H9 (cell line): ENCODE results near the gene TAS2R46. TPM values are rescaled to one million over a fixed set of nuclear protein-coding genes. Genes with fewer than 3 reads are reported as not detected.

Source experiments
- DNase-seq: peaks from one replicate; pipeline ENCODE4 v3.0.0-alpha.2; 2017
- H2AFZ ChIP-seq: one replicate; pipeline ENCODE4 v1.6.1; 2013; ENCODE audit warnings: mild to moderate bottlenecking, low read length, control low read depth, moderate library complexity
- H2AK5ac ChIP-seq: 2 replicates; pipeline ENCODE4 v1.6.1; 2013; ENCODE audit warnings: low read length, control low read depth, mixed read lengths; ENCODE audit not compliant: insufficient read length
- H2BK120ac ChIP-seq: one replicate; pipeline ENCODE4 v1.6.1; 2013; ENCODE audit warnings: low read depth, mild to moderate bottlenecking, low read length, control low read depth, inconsistent platforms; ENCODE audit not compliant: poor library complexity, severe bottlenecking
- H2BK12ac ChIP-seq: 2 replicates; pipeline ENCODE4 v1.6.1; 2013; ENCODE audit warnings: low read length, control low read depth, mixed read lengths, low read depth; ENCODE audit not compliant: insufficient read length
- H2BK15ac ChIP-seq: 2 replicates; pipeline ENCODE4 v1.6.1; 2013; ENCODE audit warnings: low read depth, low read length, control low read depth
- H2BK20ac ChIP-seq: one replicate; pipeline ENCODE4 v1.6.1; 2013; ENCODE audit warnings: low read depth, mild to moderate bottlenecking, low read length, control low read depth, inconsistent platforms; ENCODE audit not compliant: poor library complexity, severe bottlenecking
- H2BK5ac ChIP-seq: 2 replicates; pipeline ENCODE4 v1.6.1; 2013; ENCODE audit warnings: low read length, control low read depth, mixed read lengths; ENCODE audit not compliant: insufficient read length
- H3K14ac ChIP-seq: 2 replicates; pipeline ENCODE4 v1.6.1; 2013; ENCODE audit warnings: low read length, control low read depth; ENCODE audit not compliant: insufficient read depth
- H3K18ac ChIP-seq: 2 replicates; pipeline ENCODE4 v1.6.1; 2013; ENCODE audit warnings: low read depth, mild to moderate bottlenecking, mixed read lengths, low read length, control low read depth; ENCODE audit not compliant: insufficient read length
- H3K23ac ChIP-seq: 2 replicates; pipeline ENCODE4 v1.6.1; 2013; ENCODE audit warnings: low read length, control low read depth, mixed read lengths, low read depth; ENCODE audit not compliant: insufficient read length
- H3K23me2 ChIP-seq: 2 replicates; pipeline ENCODE4 v1.6.1; 2013; ENCODE audit warnings: low read depth, mild to moderate bottlenecking, mixed read lengths, low read length, control low read depth; ENCODE audit not compliant: insufficient read length, poor library complexity, severe bottlenecking
- H3K27ac ChIP-seq: 2 replicates; pipeline ENCODE4 v1.5.1; 2013; ENCODE audit warnings: low read length, control low read depth, mixed read lengths, low read depth; ENCODE audit not compliant: insufficient read length
- H3K27me3 ChIP-seq: 2 replicates; pipeline ENCODE4 v1.6.1; 2013; ENCODE audit warnings: low read length, control low read depth, inconsistent platforms; ENCODE audit not compliant: insufficient read depth
- H3K4ac ChIP-seq: 2 replicates; pipeline ENCODE4 v1.6.1; 2013; ENCODE audit warnings: low read depth, mild to moderate bottlenecking, control low read depth, inconsistent platforms, low read length, moderate library complexity
- H3K4me1 ChIP-seq: 2 replicates; pipeline ENCODE4 v1.6.1; 2013; ENCODE audit warnings: low read length, control low read depth, inconsistent platforms; ENCODE audit not compliant: insufficient read depth
- H3K4me2 ChIP-seq: 2 replicates; pipeline ENCODE4 v1.6.1; 2013; ENCODE audit warnings: low read length, control low read depth, mixed read lengths; ENCODE audit not compliant: insufficient read length, insufficient read depth
- H3K56ac ChIP-seq: 2 replicates; pipeline ENCODE4 v1.6.1; 2013; ENCODE audit warnings: low read depth, mild to moderate bottlenecking, mixed read lengths, low read length, control low read depth; ENCODE audit not compliant: insufficient read length
- H3K79me1 ChIP-seq: 2 replicates; pipeline ENCODE4 v1.6.1; 2013; ENCODE audit warnings: low read depth, mild to moderate bottlenecking, moderate library complexity, low read length, control low read depth, inconsistent platforms; ENCODE audit not compliant: insufficient read depth, poor library complexity, severe bottlenecking
- H3K79me2 ChIP-seq: 2 replicates; pipeline ENCODE4 v1.6.1; 2013; ENCODE audit warnings: low read length, control low read depth, inconsistent platforms; ENCODE audit not compliant: insufficient read depth
- H3K9ac ChIP-seq: 2 replicates; pipeline ENCODE4 v1.6.1; 2013; ENCODE audit warnings: low read length, control low read depth, mixed read lengths; ENCODE audit not compliant: insufficient read length; ENCODE audit errors: extremely low read depth
- H3K9me3 ChIP-seq: one replicate; pipeline ENCODE4 v1.6.1; 2013; ENCODE audit warnings: low read depth, low read length, inconsistent platforms; ENCODE audit not compliant: control insufficient read depth
- H3T11ph ChIP-seq: one replicate; pipeline ENCODE4 v1.6.1; 2013; ENCODE audit warnings: mild to moderate bottlenecking, low read length, control low read depth, inconsistent platforms
- H4K20me1 ChIP-seq: one replicate; pipeline ENCODE4 v1.6.1; 2013; ENCODE audit not compliant: control insufficient read depth, insufficient read length, insufficient read depth
- H4K5ac ChIP-seq: 2 replicates; pipeline ENCODE4 v1.6.1; 2013; ENCODE audit warnings: low read depth, mild to moderate bottlenecking, mixed read lengths, low read length, control low read depth; ENCODE audit not compliant: insufficient read length
- H4K8ac ChIP-seq: replicated peaks from 2 replicates; pipeline ENCODE4 v1.6.1; 2013; ENCODE audit warnings: low read length, control low read depth, mixed read lengths, low read depth; ENCODE audit not compliant: insufficient read length
- H4K91ac ChIP-seq: 2 replicates; pipeline ENCODE4 v1.6.1; 2013; ENCODE audit warnings: low read depth, mild to moderate bottlenecking, moderate library complexity, mixed read lengths, low read length, control low read depth; ENCODE audit not compliant: insufficient read length
- H3K27ac Mint-ChIP-seq, 3 experiments: 2 replicates in 2 of 3; 3 replicates in 1 of 3; pipeline ENCODE4 v1.8.0; 2020 to 2021; ENCODE audit warnings: mixed read lengths in 3 of 3, mild to moderate bottlenecking in 1 of 3, moderate library complexity in 1 of 3
- H3K27me3 Mint-ChIP-seq: 2 replicates; pipeline ENCODE4 v1.8.0; 2021; ENCODE audit warnings: low read depth, mild to moderate bottlenecking, moderate library complexity, mixed read lengths
- H3K36me3 Mint-ChIP-seq, 3 experiments: 2 replicates in 2 of 3; 3 replicates in 1 of 3; pipeline ENCODE4 v1.8.0; 2020 to 2021; ENCODE audit warnings: low read depth in 3 of 3, mixed read lengths in 3 of 3; ENCODE audit not compliant: insufficient read depth in 1 of 3
- H3K4me1 Mint-ChIP-seq, 2 experiments: 2 replicates each; pipeline ENCODE4 v1.8.0; 2020; ENCODE audit warnings: mixed read lengths in 2 of 2
- H3K4me3 Mint-ChIP-seq, 2 experiments: 2 replicates in 1 of 2; 3 replicates in 1 of 2; pipeline ENCODE4 v1.8.0; 2020 to 2021; ENCODE audit warnings: mild to moderate bottlenecking in 2 of 2, mixed read lengths in 2 of 2, moderate library complexity in 1 of 2
- H3K9me3 Mint-ChIP-seq, 2 experiments: 2 replicates in 1 of 2; 3 replicates in 1 of 2; pipeline ENCODE4 v1.8.0; 2020; ENCODE audit warnings: mild to moderate bottlenecking in 2 of 2, mixed read lengths in 2 of 2, moderate library complexity in 1 of 2
- CTCF ChIP-seq: fragments of 200-600 bp; sonication (generic); conservative IDR thresholded peaks from 3 replicates; pipeline ENCODE4 v1.8.0; 2021; ENCODE audit warnings: antibody characterized with exemption, mild to moderate bottlenecking
- WGBS: extraction: QIAGEN DNeasy Blood & Tissue Kit; methylation state at CpG from one replicate; pipeline ENCODE4 v1.1.7; 2013; ENCODE audit warnings: missing lambda C conversion rate, low lambda C conversion rate, mixed read lengths; ENCODE audit not compliant: insufficient read length; ENCODE audit errors: extremely low coverage; 5-methylcytosine and 5-hydroxymethylcytosine counted together
- total RNA-seq: library from RNA; stranded (reverse); gene quantifications from 2 replicates; pipeline ENCODE4 v1.2.1, GENCODE V29; 2021

Gene TAS2R46
- total RNA-seq, 1 experiment from 2014 or later = 1.2 TPM

GRCh38 chr12:11089246-11089645 is 27.2 kb upstream of the TAS2R46 start:
- no peaks in the 10 kb centered on the region for H3K9me3 ChIP-seq
- H3K14ac ChIP-seq = no peak overlapping the region
- H3K27me3 ChIP-seq = no peaks in the 10 kb centered on the region
- H2AK5ac ChIP-seq = no peak overlapping the region
- no peaks in the 10 kb centered on the region for H3K4me1 ChIP-seq
- H3K9me3 Mint-ChIP-seq = peaks cover under 1% of the 10 kb centered on the region in 2 experiments; a peak in 2 of 5 replicates
- H4K20me1 ChIP-seq = no peaks in the 10 kb centered on the region
- no peak overlapping the region for H3T11ph ChIP-seq
- no peak overlapping the region for H2BK20ac ChIP-seq
- no peaks in the 10 kb centered on the region for H3K23me2 ChIP-seq
- H3K79me2 ChIP-seq = no peaks in the 10 kb centered on the region
- no peak overlapping the region for H4K5ac ChIP-seq
- H3K18ac ChIP-seq = no peak overlapping the region
- no peak overlapping the region for H3K9ac ChIP-seq
- H3K56ac ChIP-seq = no peak overlapping the region
- H3K23ac ChIP-seq = no peak overlapping the region
- H4K8ac ChIP-seq = no peak overlapping the region
- H2BK5ac ChIP-seq = no peak overlapping the region
- no peak for TF ChIP-seq CTCF
- no peak overlapping the region for H3K27ac ChIP-seq
- no peak overlapping the region for H4K91ac ChIP-seq
- peaks cover under 1 to 12% (median 1%) of the 10 kb centered on the region in 3 experiments; a peak in 5 of 7 replicates for H3K36me3 Mint-ChIP-seq
- no peak overlapping the region for H3K27ac Mint-ChIP-seq
- no CpG with 5 or more reads among the region's 5 CpGs for WGBS
- no peak overlapping the region for H2BK120ac ChIP-seq
- no peak overlapping the region for H3K4me3 Mint-ChIP-seq
- H3K4me1 Mint-ChIP-seq = no peaks in the 10 kb centered on the region
- no peak overlapping the region for H3K4ac ChIP-seq
- no peak overlapping the region for H2BK15ac ChIP-seq
- H3K27me3 Mint-ChIP-seq = no peaks in the 10 kb centered on the region
- H3K79me1 ChIP-seq = no peaks in the 10 kb centered on the region
- DNase-seq = no peak
- no peak overlapping the region for H2BK12ac ChIP-seq
- H2AFZ ChIP-seq = no peak overlapping the region
- H3K4me2 ChIP-seq = no peak overlapping the region
